Measurements from ENCODE around the gene EPHB3.

Gene EPHB3

DNA sequence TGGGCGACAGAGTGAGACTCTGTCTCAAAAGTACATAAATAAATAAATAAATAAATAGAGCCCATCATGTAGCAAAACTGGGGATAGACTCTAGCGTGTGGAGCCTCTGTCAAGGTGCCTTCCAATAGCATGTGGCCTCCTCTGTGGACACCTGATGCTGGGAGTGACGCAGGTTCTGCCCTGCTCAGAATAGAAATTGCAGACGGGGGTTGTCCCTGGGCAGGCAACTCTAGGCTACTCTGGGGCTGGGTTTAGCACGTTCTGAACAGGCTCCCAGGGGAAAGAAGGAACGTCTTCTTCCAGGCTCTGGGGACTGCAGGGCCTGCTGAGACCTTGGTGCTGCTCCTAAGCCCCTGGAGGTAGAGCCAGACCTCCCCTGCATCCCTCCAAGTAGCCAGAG is 65.3 kb downstream of the EPHB3 start:
- no peaks in the 10 kb centered on the region for H3K9me3 ChIP-seq (ENCODE audit: control insufficient read depth, low read depth, low read length)
- H3K27me3 ChIP-seq (ENCODE audit: control insufficient read depth, insufficient read depth, low read length), result peaks cover 9% of the 10 kb centered on the region
- peaks cover 17% of the 10 kb centered on the region for H3K4me1 ChIP-seq (ENCODE audit: control insufficient read depth, low read depth, low read length)
- H3K4me3 ChIP-seq (ENCODE audit: low read length), result no peak overlapping the region
- no peaks in the 10 kb centered on the region for H3K36me3 ChIP-seq (ENCODE audit: control insufficient read depth, low read depth, low read length)
- no peak overlapping the region for H3K9ac ChIP-seq (ENCODE audit: low read length)
- H3K27ac ChIP-seq (ENCODE audit: low read length), result no peak overlapping the region

DNA sequence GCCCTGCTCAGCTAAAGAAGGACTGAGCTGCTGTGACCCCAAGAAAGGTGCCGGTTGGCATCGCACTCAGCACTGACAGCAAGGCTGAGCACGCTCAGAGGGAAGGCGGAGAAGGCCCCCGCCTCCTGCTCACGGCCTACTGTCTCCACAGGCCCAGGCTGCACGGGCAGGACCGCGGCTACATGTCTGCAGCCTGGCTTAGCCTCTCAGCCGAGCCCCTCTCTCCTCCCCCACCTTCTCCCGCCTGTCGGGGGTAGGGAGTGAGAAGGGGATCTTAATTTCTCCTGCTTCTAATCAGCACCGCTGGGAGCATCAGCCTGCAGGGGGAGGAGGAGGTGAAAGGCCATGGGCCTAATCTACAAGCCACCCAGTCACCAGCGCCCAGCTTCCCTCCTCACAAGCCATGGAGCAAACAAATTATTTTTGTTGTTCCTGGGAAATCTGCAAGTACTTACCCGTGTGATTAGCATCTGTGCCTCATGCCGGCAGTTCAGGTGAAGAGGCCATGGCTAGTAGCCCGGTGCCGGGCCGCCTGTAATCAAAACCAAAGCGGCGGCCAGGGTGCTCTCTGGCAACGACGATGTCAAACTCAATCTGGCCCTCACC is 68.1 kb downstream of the EPHB3 start:
- no peaks in the 10 kb centered on the region for H3K36me3 ChIP-seq (ENCODE audit: control insufficient read depth, low read depth, low read length)
- no peaks in the 10 kb centered on the region for H3K9me3 ChIP-seq (ENCODE audit: control insufficient read depth, low read depth, low read length)
- peaks cover 9% of the 10 kb centered on the region for H3K27me3 ChIP-seq (ENCODE audit: control insufficient read depth, insufficient read depth, low read length)
- H3K4me1 ChIP-seq (ENCODE audit: control insufficient read depth, low read depth, low read length), result peaks cover 17% of the 10 kb centered on the region
- H3K27ac ChIP-seq (ENCODE audit: low read length), result no peak overlapping the region
- no peak overlapping the region for H3K9ac ChIP-seq (ENCODE audit: low read length)
- H3K4me3 ChIP-seq (ENCODE audit: low read length), result no peak overlapping the region

DNA sequence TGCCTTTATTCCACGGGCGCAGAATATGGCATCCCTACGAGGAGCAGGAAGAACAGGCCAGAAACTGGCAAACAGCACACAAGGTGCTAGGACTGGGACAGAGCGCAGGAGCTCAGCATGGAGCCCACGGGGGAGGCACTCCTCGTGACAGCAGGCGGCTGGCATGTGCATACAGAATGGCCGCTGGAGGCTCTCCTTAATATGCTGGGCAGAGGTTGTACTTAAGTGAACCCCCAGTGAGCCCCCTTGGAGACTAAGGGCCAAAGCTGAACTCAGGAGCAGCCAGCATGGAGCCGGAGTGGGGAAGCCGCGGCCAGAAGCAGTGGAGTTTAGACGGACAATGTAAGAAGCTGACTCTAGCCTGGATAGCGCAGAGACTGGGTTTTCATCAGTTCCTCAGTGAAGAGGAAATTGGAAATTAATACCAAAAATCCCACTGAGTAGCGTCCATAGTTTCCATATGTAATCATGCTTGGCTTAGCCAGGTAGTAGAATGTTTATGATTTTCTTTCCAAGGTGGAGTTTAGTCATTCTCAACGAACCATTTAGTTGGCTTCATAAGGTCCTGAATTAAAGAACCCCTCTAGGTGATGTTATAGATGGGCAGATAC is 69.4 kb downstream of the EPHB3 start:
- peaks cover 17% of the 10 kb centered on the region for H3K4me1 ChIP-seq (ENCODE audit: control insufficient read depth, low read depth, low read length)
- no peak overlapping the region for H3K9ac ChIP-seq (ENCODE audit: low read length)
- H3K27ac ChIP-seq (ENCODE audit: low read length), result no peak overlapping the region
- H3K4me3 ChIP-seq (ENCODE audit: low read length), result no peak overlapping the region
- no peaks in the 10 kb centered on the region for H3K9me3 ChIP-seq (ENCODE audit: control insufficient read depth, low read depth, low read length)
- H3K27me3 ChIP-seq (ENCODE audit: control insufficient read depth, insufficient read depth, low read length), result peaks cover 9% of the 10 kb centered on the region
- no peaks in the 10 kb centered on the region for H3K36me3 ChIP-seq (ENCODE audit: control insufficient read depth, low read depth, low read length)

DNA sequence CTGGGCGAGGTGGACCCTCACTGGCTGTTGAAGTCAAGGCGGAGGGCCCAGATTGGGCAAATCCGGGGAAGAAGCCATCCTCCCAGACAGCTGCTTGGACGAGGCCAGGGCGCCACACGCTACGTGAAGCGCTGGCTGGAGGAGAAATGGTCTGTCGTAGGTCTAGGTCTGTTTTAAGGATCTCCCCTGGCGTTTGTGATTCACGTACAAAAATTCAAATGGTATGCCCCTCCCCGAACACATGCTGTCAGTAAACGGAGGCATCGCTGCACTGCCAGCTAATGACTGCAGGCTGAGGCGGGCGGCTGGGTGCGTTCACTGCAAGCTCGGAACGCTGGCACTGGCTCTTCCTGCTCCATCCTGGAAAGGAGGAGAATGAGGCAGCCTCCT is 69.9 kb downstream of the EPHB3 start:
- Histone ChIP-seq H3K27ac (ENCODE audit: low read length) (no peak overlapping the region), H3K9me3 (ENCODE audit: control insufficient read depth, low read depth, low read length) (no peaks in the 10 kb centered on the region), H3K27me3 (ENCODE audit: control insufficient read depth, insufficient read depth, low read length) (peaks cover 9% of the 10 kb centered on the region)

More for the DNA sequence above, 69.9 kb downstream of the EPHB3 start:
- Histone ChIP-seq H3K36me3 (ENCODE audit: control insufficient read depth, low read depth, low read length) (no peaks in the 10 kb centered on the region), H3K4me1 (ENCODE audit: control insufficient read depth, low read depth, low read length) (peaks cover 19% of the 10 kb centered on the region), H3K9ac (ENCODE audit: low read length) (no peak overlapping the region), H3K4me3 (ENCODE audit: low read length) (no peak overlapping the region)

All from iPS-18a (cell line).